Activated T-cell treated with anti-CD3 and anti-CD28 coated beads, Interleukin-2, amount 50 U/mL, for 24 hours (primary cell): Measurements from ENCODE around the gene AKAP5.

Source experiments
- DNase-seq: peaks from one replicate; pipeline ENCODE4 v3.0.0-alpha.2; 2020
- H3K27ac Mint-ChIP-seq: 2 replicates; pipeline ENCODE4 v1.8.0; 2020; ENCODE audit warnings: mild to moderate bottlenecking, mixed read lengths
- H3K27me3 Mint-ChIP-seq: 2 replicates; pipeline ENCODE4 v1.8.0; 2020; ENCODE audit warnings: mixed read lengths
- H3K36me3 Mint-ChIP-seq: 2 replicates; pipeline ENCODE4 v1.8.0; 2020; ENCODE audit warnings: low read depth, mixed read lengths
- H3K4me1 Mint-ChIP-seq: 2 replicates; pipeline ENCODE4 v1.8.0; 2020; ENCODE audit warnings: low read depth, mixed read lengths
- H3K4me3 Mint-ChIP-seq: 2 replicates; pipeline ENCODE4 v1.8.0; 2020; ENCODE audit warnings: mild to moderate bottlenecking, moderate library complexity, mixed read lengths
- H3K9me3 Mint-ChIP-seq: 2 replicates; pipeline ENCODE4 v1.8.0; 2020; ENCODE audit warnings: mixed read lengths

Gene AKAP5

GRCh38 chr14:64444140-64444539 lies 21.2 kb upstream of the AKAP5 start:
- peaks cover 93% of the 10 kb centered on the region for H3K36me3 Mint-ChIP-seq
- no peak for DNase-seq
- H3K27me3 Mint-ChIP-seq, result no peaks in the 10 kb centered on the region
- no peak overlapping the region for H3K4me3 Mint-ChIP-seq
- peaks cover 43% of the 10 kb centered on the region for H3K4me1 Mint-ChIP-seq
- no peaks in the 10 kb centered on the region for H3K9me3 Mint-ChIP-seq
- peak overlapping the region; percentile 83 for H3K27ac Mint-ChIP-seq

- Mint-ChIP-seq H3K4me1 (peaks cover 51% of the 10 kb centered on the region), H3K4me3 (peak overlapping the region; percentile 39), H3K27me3 (no peaks in the 10 kb centered on the region), H3K27ac (peak overlapping the region; percentile 83), H3K9me3 (no peaks in the 10 kb centered on the region), H3K36me3 (peaks cover 95% of the 10 kb centered on the region)
- no peak for DNase-seq
Measured at GRCh38 chr14:64444984-64445845, 20.1 kb upstream of the AKAP5 start.

GRCh38 chr14:64447876-64448670 lies 17.2 kb upstream of the AKAP5 start:
- Mint-ChIP-seq H3K4me1 (peaks cover 57% of the 10 kb centered on the region), H3K27me3 (no peaks in the 10 kb centered on the region), H3K9me3 (no peaks in the 10 kb centered on the region), H3K4me3 (no peak overlapping the region), H3K27ac (peak overlapping the region; percentile 45), H3K36me3 (peaks cover 89% of the 10 kb centered on the region)
- no peak for DNase-seq

GRCh38 chr14:64450255-64450654 lies 15.0 kb upstream of the AKAP5 start:
- no peak for DNase-seq
- Mint-ChIP-seq H3K27me3 (no peaks in the 10 kb centered on the region), H3K27ac (peak overlapping the region; percentile 92), H3K4me3 (no peak overlapping the region), H3K4me1 (peaks cover 37% of the 10 kb centered on the region), H3K36me3 (peaks cover 89% of the 10 kb centered on the region), H3K9me3 (no peaks in the 10 kb centered on the region)

GRCh38 chr14:64454671-64455070 lies 10.6 kb upstream of the AKAP5 start:
- Mint-ChIP-seq H3K9me3 (no peaks in the 10 kb centered on the region), H3K36me3 (peaks cover 92% of the 10 kb centered on the region), H3K4me3 (no peak overlapping the region), H3K27ac (no peak overlapping the region), H3K4me1 (peaks cover 18% of the 10 kb centered on the region), H3K27me3 (no peaks in the 10 kb centered on the region)
- DNase-seq, result no peak

- Mint-ChIP-seq H3K36me3 (peaks cover 86% of the 10 kb centered on the region), H3K9me3 (no peaks in the 10 kb centered on the region), H3K4me3 (no peak overlapping the region), H3K27me3 (no peaks in the 10 kb centered on the region), H3K27ac (peak overlapping the region; percentile 30), H3K4me1 (peaks cover 16% of the 10 kb centered on the region)
- DNase-seq, result no peak
Measured at GRCh38 chr14:64459405-64460136, 5.7 kb upstream of the AKAP5 start.

GRCh38 chr14:64461221-64461620 lies 4.1 kb upstream of the AKAP5 start:
- Mint-ChIP-seq H3K36me3 (peaks cover 72% of the 10 kb centered on the region), H3K27ac (peak overlapping the region; percentile 64), H3K27me3 (no peaks in the 10 kb centered on the region), H3K4me3 (no peak overlapping the region), H3K9me3 (no peaks in the 10 kb centered on the region), H3K4me1 (peaks cover 25% of the 10 kb centered on the region)
- no peak for DNase-seq

- Mint-ChIP-seq H3K36me3 (peaks cover 54% of the 10 kb centered on the region), H3K27me3 (no peaks in the 10 kb centered on the region), H3K4me1 (peaks cover 40% of the 10 kb centered on the region), H3K9me3 (no peaks in the 10 kb centered on the region), H3K4me3 (no peak overlapping the region), H3K27ac (no peak overlapping the region)
- DNase-seq, result no peak
Measured at GRCh38 chr14:64463195-64463594, 2.1 kb upstream of the AKAP5 start.

- Mint-ChIP-seq H3K27me3 (no peaks in the 10 kb centered on the region), H3K27ac (no peak overlapping the region), H3K9me3 (no peaks in the 10 kb centered on the region), H3K36me3 (peaks cover 47% of the 10 kb centered on the region), H3K4me1 (peaks cover 46% of the 10 kb centered on the region), H3K4me3 (peak overlapping the region; percentile 81)
- no peak for DNase-seq
Measured at GRCh38 chr14:64463873-64464272, 1.4 kb upstream of the AKAP5 start.

GRCh38 chr14:64464651-64465050 lies 648 bp upstream of the AKAP5 start:
- Mint-ChIP-seq H3K9me3 (no peaks in the 10 kb centered on the region), H3K27me3 (no peaks in the 10 kb centered on the region), H3K27ac (peak overlapping the region; percentile 81), H3K4me1 (peaks cover 47% of the 10 kb centered on the region), H3K36me3 (peaks cover 39% of the 10 kb centered on the region), H3K4me3 (peak overlapping the region; percentile 81)
- no peak for DNase-seq

- H3K27ac Mint-ChIP-seq, result peak overlapping the region; percentile 68
- no peak for DNase-seq
- H3K4me3 Mint-ChIP-seq, result peak overlapping the region; percentile 77
- peaks cover 47% of the 10 kb centered on the region for H3K4me1 Mint-ChIP-seq
- no peaks in the 10 kb centered on the region for H3K27me3 Mint-ChIP-seq
- no peaks in the 10 kb centered on the region for H3K9me3 Mint-ChIP-seq
- peaks cover 27% of the 10 kb centered on the region for H3K36me3 Mint-ChIP-seq
Measured at GRCh38 chr14:64465831-64466554, 694 bp downstream of the AKAP5 start.

- H3K4me1 Mint-ChIP-seq, result peaks cover 55% of the 10 kb centered on the region
- DNase-seq, result no peak
Measured at GRCh38 chr14:64467101-64467500, 1.8 kb downstream of the AKAP5 start.

GRCh38 chr14:64467566-64467965 lies 2.3 kb downstream of the AKAP5 start:
- no peaks in the 10 kb centered on the region for H3K27me3 Mint-ChIP-seq

More at GRCh38 chr14:64467101-64467500, 1.8 kb downstream of the AKAP5 start:
- H3K27me3 Mint-ChIP-seq, result no peaks in the 10 kb centered on the region
- peaks cover 21% of the 10 kb centered on the region for H3K36me3 Mint-ChIP-seq
- H3K9me3 Mint-ChIP-seq, result no peaks in the 10 kb centered on the region
- H3K27ac Mint-ChIP-seq, result no peak overlapping the region
- H3K4me3 Mint-ChIP-seq, result no peak overlapping the region

GRCh38 chr14:64468451-64468850 lies 3.2 kb downstream of the AKAP5 start:
- no peaks in the 10 kb centered on the region for H3K9me3 Mint-ChIP-seq
- peaks cover 59% of the 10 kb centered on the region for H3K4me1 Mint-ChIP-seq
- H3K4me3 Mint-ChIP-seq, result no peak overlapping the region
- peak overlapping the region; percentile 50 for H3K27ac Mint-ChIP-seq
- H3K27me3 Mint-ChIP-seq, result no peaks in the 10 kb centered on the region
- H3K36me3 Mint-ChIP-seq, result peaks cover 9% of the 10 kb centered on the region
- no peak for DNase-seq

More at GRCh38 chr14:64467566-64467965, 2.3 kb downstream of the AKAP5 start:
- no peak for DNase-seq
- Mint-ChIP-seq H3K4me3 (no peak overlapping the region), H3K9me3 (no peaks in the 10 kb centered on the region), H3K4me1 (peaks cover 56% of the 10 kb centered on the region), H3K27ac (peak overlapping the region; percentile 57), H3K36me3 (peaks cover 17% of the 10 kb centered on the region)
